SKM-1 treated with dmso at 0.1 percent for 144 hours (cell line): ENCODE data around the gene LMF2.

Experiments
- DNase-seq: peaks from one replicate; lab custom pipeline; 2025; ENCODE audit not compliant: unreplicated experiment; lab: John Stamatoyannopoulos, UW

Gene LMF2

GRCh38 chr22:50467773-50468440, 39.6 kb downstream of the LMF2 start:
- no peak for DNase-seq

GRCh38 chr22:50467341-50467740, 40.2 kb downstream of the LMF2 start:
- DNase-seq, result no peak

- no peak for DNase-seq
These were observed 42.2 kb downstream of the LMF2 start for GRCh38 chr22:50465066-50465930.

- DNase-seq, result no peak
These were observed 43.1 kb downstream of the LMF2 start for GRCh38 chr22:50464451-50464850.

- DNase-seq, result no peak
These were observed 44.2 kb downstream of the LMF2 start for GRCh38 chr22:50463188-50463900.

GRCh38 chr22:50461979-50462540, 45.4 kb downstream of the LMF2 start:
- no peak for DNase-seq

GRCh38 chr22:50461536-50461935, 46.0 kb downstream of the LMF2 start:
- DNase-seq, result no peak

- no peak for DNase-seq
These were observed 46.6 kb downstream of the LMF2 start for GRCh38 chr22:50460938-50461337.

- no peak for DNase-seq
These were observed 47.9 kb downstream of the LMF2 start for GRCh38 chr22:50459496-50460140.

- no peak for DNase-seq
These were observed 48.5 kb downstream of the LMF2 start for GRCh38 chr22:50459016-50459415.

- no peak for DNase-seq
These were observed 50.9 kb downstream of the LMF2 start for GRCh38 chr22:50456466-50457234.

- no peak for DNase-seq
These were observed 51.5 kb downstream of the LMF2 start for GRCh38 chr22:50456026-50456425.

- no peak for DNase-seq
These were observed 52.3 kb downstream of the LMF2 start for GRCh38 chr22:50455201-50455600.

GRCh38 chr22:50454556-50455075, 52.9 kb downstream of the LMF2 start:
- DNase-seq, result no peak
